GM19240 (cell line): ENCODE data around the gene SPEG.

Experiments used
- DNase-seq: peaks from one replicate; pipeline ENCODE4 v3.0.0; 2011; ENCODE audit warnings: low spot score; ENCODE audit not compliant: insufficient read length

The SPEG gene

GRCh38 chr2:219545295-219545942 lies 110.8 kb downstream of the SPEG start:
- DNase-seq, result no peak

- DNase-seq, result no peak
Observed at GRCh38 chr2:219545943-219546352, 111.3 kb downstream of the SPEG start.

- DNase-seq, result no peak
Observed at GRCh38 chr2:219547621-219548020, 113.0 kb downstream of the SPEG start.
